Right atrium auricular region (tissue), 2 donors: ENCODE data around the gene LONP1. TPM values are rescaled to one million over a fixed set of nuclear protein-coding genes. Genes with fewer than 3 reads are reported as not detected.

Source experiments
- DNase-seq: peaks from one replicate; pipeline ENCODE4 v3.0.0-alpha.2; 2019; ENCODE audit warnings: low spot score
- H3K27ac ChIP-seq, 2 donors: fragments of 200-600 bp; sonication (generic); 1 replicate in 1 of 2; 2 replicates in 1 of 2; pipeline ENCODE4 v1.5.1; 2016 to 2019
- H3K27me3 ChIP-seq, 2 donors: fragments of 200-600 bp; sonication (generic); one replicate each; pipeline versions ENCODE4 v1.5.1 to v1.6.0; 2017 to 2019
- H3K36me3 ChIP-seq: fragments of 200-600 bp; sonication (generic); one replicate; pipeline ENCODE4 v1.5.1; 2016
- H3K4me1 ChIP-seq, 2 donors: fragments of 200-600 bp; sonication (generic); one replicate each; pipeline versions ENCODE4 v1.5.1 to v1.6.0; 2017 to 2019
- H3K4me3 ChIP-seq, 2 donors: fragments of 200-600 bp; sonication (generic); 1 replicate in 1 of 2; 2 replicates in 1 of 2; pipeline ENCODE4 v1.5.1; 2017 to 2019; ENCODE audit warnings: mild to moderate bottlenecking in 1 of 2, moderate library complexity in 1 of 2
- H3K9me3 ChIP-seq, 2 donors: fragments of 200-600 bp; sonication (generic); one replicate each; pipeline ENCODE4 v1.5.1; 2019
- CTCF ChIP-seq, 2 donors: fragments of 200-600 bp; sonication (generic); IDR thresholded peaks; one replicate each; pipeline ENCODE4 v1.5.1; 2019; ENCODE audit warnings: antibody characterized with exemption in 2 of 2
- total RNA-seq, 2 donors: library from RNA; depleted of rRNA; stranded (reverse); fragments of >200 nt; gene quantifications; one replicate each; pipeline ENCODE4 v1.1.0, GENCODE V29; 2016

LONP1 gene
- total RNA-seq, 2 donors from 2014 or later: 65.0 to 65.4 TPM

GRCh38 chr19:5727453-5728050, 7.6 kb upstream of the LONP1 start:
- no peak for TF ChIP-seq CTCF (IDR thresholded peaks at IDR 0.05)
- H3K4me1 ChIP-seq: no peaks in the 10 kb centered on the region
- H3K27me3 ChIP-seq: no peaks in the 10 kb centered on the region
- no peak overlapping the region for H3K27ac ChIP-seq
- no peak for DNase-seq
- H3K4me3 ChIP-seq: no peak overlapping the region
- H3K36me3 ChIP-seq: no peaks in the 10 kb centered on the region
- peaks cover 0 to 18% of the 10 kb centered on the region in 2 donors for H3K9me3 ChIP-seq

- H3K9me3 ChIP-seq: no peaks in the 10 kb centered on the region
- no peaks in the 10 kb centered on the region for H3K27me3 ChIP-seq
- no peak for DNase-seq
- no peak for TF ChIP-seq CTCF (IDR thresholded peaks at IDR 0.05)
- peak overlapping the region; percentile 93 to 97 for H3K4me3 ChIP-seq
- H3K36me3 ChIP-seq: no peaks in the 10 kb centered on the region
- H3K27ac ChIP-seq: peak overlapping the region; percentile 96 to 97
- H3K4me1 ChIP-seq: peaks cover 0 to 23% of the 10 kb centered on the region in 2 donors
These were observed 529 bp downstream of the LONP1 start for GRCh38 chr19:5719274-5719960.

GRCh38 chr19:5718579-5719273, 1.2 kb downstream of the LONP1 start:
- no peaks in the 10 kb centered on the region for H3K27me3 ChIP-seq
- peaks cover 0 to 23% of the 10 kb centered on the region in 2 donors for H3K4me1 ChIP-seq
- peak overlapping the region; percentile 96 to 97 for H3K27ac ChIP-seq
- DNase-seq: no peak
- peak overlapping the region; percentile 93 to 97 for H3K4me3 ChIP-seq
- no peaks in the 10 kb centered on the region for H3K9me3 ChIP-seq
- TF ChIP-seq CTCF (IDR thresholded peaks at IDR 0.05): no peak
- H3K36me3 ChIP-seq: no peaks in the 10 kb centered on the region

- H3K4me1 ChIP-seq: peaks cover 0 to 23% of the 10 kb centered on the region in 2 donors
- H3K4me3 ChIP-seq: no peak overlapping the region
- peaks cover 2% of the 10 kb centered on the region for H3K36me3 ChIP-seq
- H3K27me3 ChIP-seq: no peaks in the 10 kb centered on the region
- no peaks in the 10 kb centered on the region for H3K9me3 ChIP-seq
- no peak for TF ChIP-seq CTCF (IDR thresholded peaks at IDR 0.05)
- H3K27ac ChIP-seq: peak overlapping the region in 1 of 2 donors; percentile 96
- no peak for DNase-seq
These were observed 1.8 kb downstream of the LONP1 start for GRCh38 chr19:5718037-5718578.

- no peak overlapping the region for H3K4me3 ChIP-seq
- H3K27ac ChIP-seq: no peak overlapping the region
- peaks cover 0 to 23% of the 10 kb centered on the region in 2 donors for H3K4me1 ChIP-seq
- H3K36me3 ChIP-seq: peaks cover 10% of the 10 kb centered on the region
- no peaks in the 10 kb centered on the region for H3K9me3 ChIP-seq
- no peaks in the 10 kb centered on the region for H3K27me3 ChIP-seq
- no peak for TF ChIP-seq CTCF (IDR thresholded peaks at IDR 0.05)
- no peak for DNase-seq
These were observed 2.6 kb downstream of the LONP1 start for GRCh38 chr19:5717215-5717935.
